Stimulated activated CD8-positive, alpha-beta memory T cell treated with anti-CD3 and anti-CD28 coated beads, Interleukin-4, amount 100 ng/mL, for 4 hours (primary cell): ENCODE results near the gene E4F1.
"Not testable (repeated sequence)": the region's sequence is repeated elsewhere in the genome, so short reads cannot be mapped to it uniquely, and the experiment has no call there.

ENCODE experiments used
- DNase-seq, 2 donors: peaks; one replicate each; pipeline ENCODE4 v3.0.0-alpha.2; 2020; ENCODE audit warnings: low read depth in 2 of 2, low spot score in 1 of 2

Gene E4F1

GRCh38 chr16:2243031-2243528 is 19.7 kb downstream of the E4F1 start:
- DNase-seq: no peak

GRCh38 chr16:2243781-2244180 is 20.4 kb downstream of the E4F1 start:
- no peak for DNase-seq

- no peak for DNase-seq
Measured at GRCh38 chr16:2244301-2244700, 20.9 kb downstream of the E4F1 start.

- no peak for DNase-seq
Measured at GRCh38 chr16:2244926-2245795, 21.8 kb downstream of the E4F1 start.

GRCh38 chr16:2246301-2246885 is 23.0 kb downstream of the E4F1 start:
- DNase-seq: no peak

- no peak for DNase-seq
Measured at GRCh38 chr16:2250652-2251295, 27.4 kb downstream of the E4F1 start.

GRCh38 chr16:2251296-2252111 is 28.1 kb downstream of the E4F1 start, which contains the start of gene ECI1:
TSS of gene ECI1 (minus strand) at chr16:2251587. CDS start at chr16:2251566, 21 bp downstream.
- peak; percentile 38 to 67 for DNase-seq

GRCh38 chr16:2252806-2253148 is 29.4 kb downstream of the E4F1 start:
- DNase-seq: no peak

- DNase-seq: no peak
Measured at GRCh38 chr16:2253293-2253692, 29.9 kb downstream of the E4F1 start.

GRCh38 chr16:2256531-2257140 is 33.2 kb downstream of the E4F1 start:
- no peak for DNase-seq

- DNase-seq: no peak
Measured at GRCh38 chr16:2257726-2258125, 34.3 kb downstream of the E4F1 start.

- DNase-seq: not testable (repeated sequence)
Measured at GRCh38 chr16:2258530-2258929, 35.1 kb downstream of the E4F1 start.

GRCh38 chr16:2260250-2260649 is 36.9 kb downstream of the E4F1 start:
- no peak for DNase-seq

- DNase-seq: not testable (repeated sequence)
Measured at GRCh38 chr16:2263026-2263425, 39.6 kb downstream of the E4F1 start.

- not testable (repeated sequence) for DNase-seq
Measured at GRCh38 chr16:2266887-2267286, 43.5 kb downstream of the E4F1 start.

- DNase-seq: not testable (repeated sequence)
Measured at GRCh38 chr16:2267505-2267912, 44.1 kb downstream of the E4F1 start.

- DNase-seq: peak; percentile 91 to 92
Measured at GRCh38 chr16:2267913-2268666, 44.7 kb downstream of the E4F1 start, which contains the start of gene RNPS1. TSS of gene RNPS1 (minus strand) at chr16:2268126. CDS start at chr16:2264643, 3,483 bp downstream.

GRCh38 chr16:2270070-2270462 is 46.7 kb downstream of the E4F1 start:
- no peak for DNase-seq

- no peak for DNase-seq
Measured at GRCh38 chr16:2270588-2271470, 47.4 kb downstream of the E4F1 start.
